ENCODE results near the gene HDGFL3. TPM values are rescaled to one million over a fixed set of nuclear protein-coding genes. Genes with fewer than 3 reads are reported as not detected.
"Not testable (repeated sequence)": the region's sequence is repeated elsewhere in the genome, so short reads cannot be mapped to it uniquely, and the experiment has no call there.

Gene HDGFL3
- total RNA-seq, 4 donors from 2014 or later = 59.0 to 175 (median 75.4) TPM

- Histone ChIP-seq H3K27me3 (peaks cover 7% of the 10 kb centered on the region), H3K27ac (no peak overlapping the region), H3K9me3 (peaks cover 0 to 6% (median 0%) of the 10 kb centered on the region in 3 donors), H3K4me3 (no peak overlapping the region), H3K4me1 (no peaks in the 10 kb centered on the region), H3K36me3 (no peaks in the 10 kb centered on the region)
- 60 to 80% methylated on average over 2 to 4 of the region's 4 CpGs for whole genome bisulfite sequencing, 2 donors (ENCODE audit: low coverage in 1 of 2)
- TF ChIP-seq POLR2A (IDR thresholded peaks at IDR 0.05) = no peak
- TF ChIP-seq EP300 (IDR thresholded peaks at IDR 0.05) = no peak
- no peak for TF ChIP-seq CTCF (IDR thresholded peaks at IDR 0.05)
- no peak for TF ChIP-seq POLR2AphosphoS5 (IDR thresholded peaks at IDR 0.05)
- peak; percentile 58 for ATAC-seq
Observed at GRCh38 chr15:83092309-83092976, 115.2 kb downstream of the HDGFL3 start.

- not testable (repeated sequence) for ATAC-seq, H3K36me3 ChIP-seq, H3K27me3 ChIP-seq, H3K4me1 ChIP-seq, H3K27ac ChIP-seq, H3K9me3 ChIP-seq, H3K4me3 ChIP-seq
- 93% methylated on average over 2 of the region's 3 CpGs; no CpG with 5 or more reads in 1 of the 2 donors for WGBS, 2 donors (ENCODE audit: low coverage in 1 of 2)
Observed at GRCh38 chr15:83091965-83092308, 115.7 kb downstream of the HDGFL3 start.

GRCh38 chr15:83090465-83090864 is 117.2 kb downstream of the HDGFL3 start:
- no peaks in the 10 kb centered on the region for H3K36me3 ChIP-seq
- WGBS, 2 donors (ENCODE audit: low coverage in 1 of 2) = 40 to 48% methylated on average over 3 to 4 of the region's 4 CpGs
- peaks cover 7% of the 10 kb centered on the region for H3K27me3 ChIP-seq

GRCh38 chr15:83088876-83089275 is 118.7 kb downstream of the HDGFL3 start:
- no peak overlapping the region for H3K27ac ChIP-seq
- H3K36me3 ChIP-seq = no peaks in the 10 kb centered on the region
- H3K9me3 ChIP-seq = no peaks in the 10 kb centered on the region
- ATAC-seq = no peak
- peaks cover 9% of the 10 kb centered on the region for H3K27me3 ChIP-seq
- H3K4me3 ChIP-seq = no peak overlapping the region
- no peaks in the 10 kb centered on the region for H3K4me1 ChIP-seq
- WGBS, 2 donors (ENCODE audit: low coverage in 1 of 2) = 47 to 57% methylated on average over 2 of the region's 2 CpGs
- TF ChIP-seq CTCF (IDR thresholded peaks at IDR 0.05) (no peak), POLR2A (IDR thresholded peaks at IDR 0.05) (no peak), POLR2AphosphoS5 (IDR thresholded peaks at IDR 0.05) (no peak), EP300 (IDR thresholded peaks at IDR 0.05) (no peak)

More at GRCh38 chr15:83090465-83090864, 117.2 kb downstream of the HDGFL3 start:
- no peak overlapping the region for H3K27ac ChIP-seq
- H3K4me1 ChIP-seq = no peaks in the 10 kb centered on the region
- H3K4me3 ChIP-seq = no peak overlapping the region
- TF ChIP-seq POLR2A (IDR thresholded peaks at IDR 0.05) (no peak), CTCF (IDR thresholded peaks at IDR 0.05) (no peak), POLR2AphosphoS5 (IDR thresholded peaks at IDR 0.05) (no peak), EP300 (IDR thresholded peaks at IDR 0.05) (no peak)
- no peaks in the 10 kb centered on the region for H3K9me3 ChIP-seq
- no peak for ATAC-seq

- Histone ChIP-seq H3K36me3 (no peaks in the 10 kb centered on the region), H3K9me3 (no peaks in the 10 kb centered on the region), H3K4me3 (no peak overlapping the region), H3K27ac (no peak overlapping the region), H3K4me1 (no peaks in the 10 kb centered on the region), H3K27me3 (peaks cover 17% of the 10 kb centered on the region)
- no peak for ATAC-seq
- TF ChIP-seq POLR2A (IDR thresholded peaks at IDR 0.05) (no peak), CTCF (IDR thresholded peaks at IDR 0.05) (no peak), POLR2AphosphoS5 (IDR thresholded peaks at IDR 0.05) (no peak), EP300 (IDR thresholded peaks at IDR 0.05) (no peak)
- 48 to 68% methylated on average over 2 of the region's 2 CpGs for WGBS, 2 donors (ENCODE audit: low coverage in 1 of 2)
Observed at GRCh38 chr15:83087576-83087975, 120.0 kb downstream of the HDGFL3 start.

GRCh38 chr15:83085864-83086552 is 121.6 kb downstream of the HDGFL3 start:
- peaks cover 20% of the 10 kb centered on the region for H3K27me3 ChIP-seq
- not testable (repeated sequence) for H3K27ac ChIP-seq, H3K4me3 ChIP-seq, H3K36me3 ChIP-seq, H3K9me3 ChIP-seq, H3K4me1 ChIP-seq, ATAC-seq
- WGBS, 2 donors (ENCODE audit: low coverage in 1 of 2) = 81 to 87% methylated on average over 6 to 8 of the region's 8 CpGs

- not testable (repeated sequence) for H3K36me3 ChIP-seq, H3K4me3 ChIP-seq
- 88 to 90% methylated on average over 3 of the region's 3 CpGs for WGBS, 2 donors (ENCODE audit: low coverage in 1 of 2)
Observed at GRCh38 chr15:83085461-83085860, 122.2 kb downstream of the HDGFL3 start.

More at GRCh38 chr15:83085461-83085860, 122.2 kb downstream of the HDGFL3 start:
- not testable (repeated sequence) for ATAC-seq, H3K9me3 ChIP-seq, H3K4me1 ChIP-seq, H3K27ac ChIP-seq
- H3K27me3 ChIP-seq = peaks cover 20% of the 10 kb centered on the region
